HG03025 (cell line): ENCODE measurements around the gene NACC1.

ENCODE experiments used
- ATAC-seq: cut with Tn5 transposase; IDR thresholded peaks from one replicate; pipeline ENCODE4 v1.9.1; 2021; ENCODE audit warnings: mild to moderate bottlenecking, moderate library complexity; ENCODE audit not compliant: unreplicated experiment, low FRiP score

NACC1 gene

DNA sequence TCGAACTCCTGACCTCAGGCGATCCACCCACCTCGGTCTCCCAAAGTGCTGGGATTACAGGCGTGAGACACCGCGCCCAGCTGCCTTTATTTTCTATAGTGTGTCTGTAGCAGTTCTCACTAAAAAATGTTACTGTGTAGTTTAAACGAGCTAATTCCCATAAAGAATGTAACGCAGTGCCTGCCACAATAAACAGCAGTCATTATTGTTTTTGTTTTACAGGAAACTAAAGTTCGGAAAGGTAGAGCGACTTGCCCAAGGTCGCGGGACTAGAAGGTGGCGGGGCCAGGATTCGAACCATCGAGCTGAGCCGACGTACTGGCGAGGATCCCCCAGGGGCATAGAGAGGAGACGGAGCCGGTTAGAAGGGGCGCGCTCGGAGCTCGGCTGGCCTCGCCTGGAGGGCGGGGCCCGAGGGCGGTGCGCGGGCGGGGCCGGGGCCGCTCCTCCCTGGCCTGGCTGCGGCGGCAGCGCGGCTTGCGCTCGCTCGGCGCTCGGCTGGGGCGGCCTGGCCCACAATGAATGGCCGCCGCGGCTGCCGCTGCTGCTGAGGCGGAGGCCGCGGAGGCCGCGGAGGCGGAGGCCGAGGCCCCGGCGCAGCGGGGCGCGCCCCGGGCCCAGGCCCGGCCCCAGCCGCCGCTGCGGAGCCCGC, at the start of gene NACC1:
Gene NACC1 (plus strand): TSS at position 493 of the 652 bp plus-strand sequence. CDS start 16,944 bp downstream, outside the sequence.
- peak; percentile 54 for ATAC-seq

- ATAC-seq = no peak
Observed at GRCh38 chr19:13069415-13070359, 48.4 kb upstream of the NACC1 start.

GRCh38 chr19:13070425-13071140, 47.5 kb upstream of the NACC1 start:
- ATAC-seq = no peak

DNA sequence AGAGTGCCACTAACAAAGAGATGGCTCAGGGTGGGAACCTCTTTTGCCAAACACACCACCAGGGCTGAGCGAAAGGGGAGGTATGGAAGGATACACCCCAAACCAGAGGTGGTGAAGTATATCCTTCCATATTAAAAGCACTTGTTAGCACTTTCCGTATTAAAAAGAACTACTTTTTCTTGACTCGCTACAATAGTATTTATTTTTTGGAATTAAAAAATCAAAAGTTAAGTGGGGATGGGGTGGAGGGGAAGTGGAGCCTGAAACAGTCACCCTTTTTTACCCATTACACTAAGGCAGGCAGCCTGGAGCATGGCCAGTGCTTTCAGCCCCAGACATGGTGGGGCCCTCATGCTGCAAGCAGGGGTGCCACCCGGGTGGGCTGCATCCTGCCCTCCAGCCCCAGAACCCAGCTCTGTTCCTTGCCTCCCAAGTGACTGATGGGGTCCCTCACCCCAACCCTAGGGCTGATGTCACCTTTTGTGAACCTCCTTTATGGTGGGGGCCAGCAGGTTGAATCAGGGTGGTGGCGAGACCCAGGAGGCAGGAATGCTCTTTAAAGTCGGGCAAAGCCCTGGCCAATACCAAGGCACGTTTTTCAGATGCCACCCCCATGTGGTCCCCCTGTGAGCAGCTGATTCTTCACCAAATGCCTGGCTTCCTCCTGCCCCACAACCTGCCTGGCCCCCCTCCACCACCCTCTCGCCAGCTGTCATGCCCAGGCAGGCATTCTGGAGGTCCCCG, 46.4 kb upstream of the NACC1 start:
- ATAC-seq = no peak

GRCh38 chr19:13072188-13072908, 45.7 kb upstream of the NACC1 start:
- ATAC-seq = no peak

- ATAC-seq = no peak
Observed at GRCh38 chr19:13073263-13073662, 44.8 kb upstream of the NACC1 start.

- no peak for ATAC-seq
Observed at GRCh38 chr19:13074378-13074777, 43.7 kb upstream of the NACC1 start.

GRCh38 chr19:13076320-13076719, 41.7 kb upstream of the NACC1 start:
- ATAC-seq = no peak

GRCh38 chr19:13076787-13077186, 41.3 kb upstream of the NACC1 start:
- ATAC-seq = no peak

DNA sequence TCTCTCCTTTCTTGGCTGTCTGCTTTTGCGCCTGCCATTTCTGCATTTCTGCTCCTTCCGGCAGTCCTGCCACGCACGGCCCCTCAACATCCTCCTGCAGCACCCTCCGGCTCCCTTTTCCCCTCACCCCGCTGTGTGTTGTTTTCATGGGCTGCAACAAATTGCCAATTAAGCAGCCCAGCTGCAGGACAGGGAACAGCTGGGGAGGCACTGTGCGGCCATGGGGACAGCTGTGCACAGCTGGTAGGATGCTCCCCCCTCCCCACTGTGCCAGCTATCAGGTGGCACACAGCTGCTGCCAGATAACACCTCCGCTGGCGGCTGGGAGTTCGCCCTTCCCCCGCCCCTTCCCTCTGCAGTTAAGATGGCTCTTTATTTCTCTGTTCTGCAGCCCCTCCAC, 40.8 kb upstream of the NACC1 start:
- ATAC-seq = no peak

- ATAC-seq = no peak
Observed at GRCh38 chr19:13078381-13078780, 39.7 kb upstream of the NACC1 start.

GRCh38 chr19:13078897-13079541, 39.0 kb upstream of the NACC1 start:
- no peak for ATAC-seq

DNA sequence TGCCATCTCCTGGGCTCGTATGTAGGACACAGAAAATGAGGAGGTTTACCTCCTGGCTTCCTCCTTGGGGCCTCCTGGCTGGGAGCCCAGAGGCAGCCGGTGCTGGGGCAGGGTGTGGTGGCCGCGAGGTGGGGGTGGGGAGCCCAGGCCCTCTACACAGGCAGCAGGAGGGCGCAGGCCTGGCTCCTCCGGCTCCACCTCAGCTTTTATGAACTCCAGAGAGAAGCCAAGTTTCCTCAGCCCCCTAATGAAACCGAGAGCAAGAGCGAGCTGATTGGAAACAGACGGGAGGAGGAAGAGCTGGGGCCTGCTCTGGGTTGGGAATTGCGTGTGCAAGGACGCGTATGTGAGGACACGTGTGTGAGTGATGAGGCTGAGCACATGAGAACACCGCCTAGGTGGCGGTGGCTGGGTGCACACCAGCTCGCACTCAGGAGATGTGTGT, 38.5 kb upstream of the NACC1 start:
- no peak for ATAC-seq

DNA sequence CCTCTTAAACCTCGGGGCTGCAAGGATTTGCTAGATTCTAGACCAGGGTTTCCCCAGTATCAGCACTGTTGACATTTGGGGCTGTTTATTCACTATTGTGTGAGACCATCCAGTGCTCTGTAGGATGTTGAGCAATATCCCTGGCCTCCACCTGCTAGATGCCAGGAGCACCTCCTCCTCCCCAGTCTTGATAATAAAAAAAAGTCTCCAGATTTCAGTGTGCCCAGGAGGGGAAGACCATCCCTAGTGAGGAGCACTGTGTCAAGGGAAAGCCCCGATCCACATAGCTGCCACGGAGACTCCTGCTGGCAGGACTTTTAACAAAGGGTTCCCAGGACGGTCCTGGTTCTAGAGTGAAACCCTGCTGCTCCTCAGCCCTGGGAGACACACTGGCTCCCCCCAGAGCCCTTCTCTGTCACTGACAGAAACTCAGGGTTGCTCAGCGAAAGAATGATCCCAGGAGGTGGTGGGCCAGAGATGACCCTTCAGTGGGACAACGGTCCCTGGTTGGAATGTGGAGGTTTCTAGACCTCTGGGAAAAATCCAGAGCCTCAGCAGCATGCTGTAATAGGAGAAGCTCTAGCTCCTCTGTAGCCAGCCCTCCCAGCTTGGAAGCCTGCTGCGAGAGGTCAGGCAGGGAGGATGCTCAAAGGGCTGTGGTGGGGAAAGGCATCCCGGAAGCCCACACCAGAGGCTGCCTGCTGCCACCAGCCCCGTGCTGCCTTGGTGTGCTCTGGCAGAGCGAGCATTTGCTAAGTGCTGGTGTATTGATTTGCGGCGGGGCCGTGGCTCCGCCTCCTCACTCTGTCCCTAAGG, 35.7 kb upstream of the NACC1 start:
- ATAC-seq = no peak

GRCh38 chr19:13083008-13083404, 35.1 kb upstream of the NACC1 start:
- no peak for ATAC-seq

- ATAC-seq = no peak
Observed at GRCh38 chr19:13083627-13084026, 34.4 kb upstream of the NACC1 start.

GRCh38 chr19:13085666-13086065, 32.4 kb upstream of the NACC1 start:
- no peak for ATAC-seq

- ATAC-seq = no peak
Observed at GRCh38 chr19:13086341-13086740, 31.7 kb upstream of the NACC1 start.
